GM19397 (cell line): ENCODE data around the gene LCN15.
"Not testable (repeated sequence)": the region's sequence is repeated elsewhere in the genome, so short reads cannot be mapped to it uniquely, and the experiment has no call there.

Experiments
- ATAC-seq: cut with Tn5 transposase; IDR thresholded peaks from one replicate; pipeline ENCODE4 v1.9.1; 2021; ENCODE audit warnings: mild to moderate bottlenecking, moderate library complexity; ENCODE audit not compliant: unreplicated experiment

Gene LCN15, protein sequence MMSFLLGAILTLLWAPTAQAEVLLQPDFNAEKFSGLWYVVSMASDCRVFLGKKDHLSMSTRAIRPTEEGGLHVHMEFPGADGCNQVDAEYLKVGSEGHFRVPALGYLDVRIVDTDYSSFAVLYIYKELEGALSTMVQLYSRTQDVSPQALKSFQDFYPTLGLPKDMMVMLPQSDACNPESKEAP

GRCh38 chr9:136764301-136764891, at the start of gene LCN15:
Gene LCN15 (minus strand): TSS chr9:136764518. CDS start chr9:136764488, 30 bp downstream.
- ATAC-seq, result no peak

- ATAC-seq, result no peak
Measured at GRCh38 chr9:136808806-136809158, 44.5 kb upstream of the LCN15 start.

DNA sequence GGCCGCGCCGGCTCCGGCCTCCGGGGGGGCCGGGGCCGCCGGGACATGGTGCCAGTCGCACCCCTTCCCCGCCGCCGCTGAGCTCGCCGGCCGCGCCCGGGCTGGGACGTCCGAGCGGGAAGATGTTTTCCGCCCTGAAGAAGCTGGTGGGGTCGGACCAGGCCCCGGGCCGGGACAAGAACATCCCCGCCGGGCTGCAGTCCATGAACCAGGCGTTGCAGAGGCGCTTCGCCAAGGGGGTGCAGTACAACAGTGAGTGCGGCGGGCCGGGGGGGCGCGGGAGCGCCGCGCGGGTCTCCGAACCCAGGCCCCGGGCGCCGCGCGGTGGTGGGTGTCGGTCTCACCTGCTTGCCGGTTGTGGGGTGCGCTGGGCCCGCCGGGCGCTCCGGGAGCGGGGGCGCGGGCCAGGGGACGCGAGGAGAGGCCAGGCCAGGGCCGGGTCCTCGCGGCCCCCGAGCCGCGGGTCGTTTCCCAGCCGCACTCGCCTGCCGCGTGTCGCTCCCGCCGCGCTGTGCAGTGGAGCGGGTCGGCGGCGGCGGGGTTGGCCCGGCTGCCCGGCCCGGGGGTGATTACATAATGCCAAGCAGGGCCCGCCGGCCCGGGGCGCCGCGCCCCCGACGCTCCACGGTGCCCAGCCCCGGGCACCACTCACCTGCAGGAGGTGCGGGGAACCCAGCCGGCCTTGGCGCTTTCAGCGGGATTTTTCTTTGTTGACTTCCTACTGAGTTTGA, 43.9 kb upstream of the LCN15 start:
- ATAC-seq, result peak; percentile 34

DNA sequence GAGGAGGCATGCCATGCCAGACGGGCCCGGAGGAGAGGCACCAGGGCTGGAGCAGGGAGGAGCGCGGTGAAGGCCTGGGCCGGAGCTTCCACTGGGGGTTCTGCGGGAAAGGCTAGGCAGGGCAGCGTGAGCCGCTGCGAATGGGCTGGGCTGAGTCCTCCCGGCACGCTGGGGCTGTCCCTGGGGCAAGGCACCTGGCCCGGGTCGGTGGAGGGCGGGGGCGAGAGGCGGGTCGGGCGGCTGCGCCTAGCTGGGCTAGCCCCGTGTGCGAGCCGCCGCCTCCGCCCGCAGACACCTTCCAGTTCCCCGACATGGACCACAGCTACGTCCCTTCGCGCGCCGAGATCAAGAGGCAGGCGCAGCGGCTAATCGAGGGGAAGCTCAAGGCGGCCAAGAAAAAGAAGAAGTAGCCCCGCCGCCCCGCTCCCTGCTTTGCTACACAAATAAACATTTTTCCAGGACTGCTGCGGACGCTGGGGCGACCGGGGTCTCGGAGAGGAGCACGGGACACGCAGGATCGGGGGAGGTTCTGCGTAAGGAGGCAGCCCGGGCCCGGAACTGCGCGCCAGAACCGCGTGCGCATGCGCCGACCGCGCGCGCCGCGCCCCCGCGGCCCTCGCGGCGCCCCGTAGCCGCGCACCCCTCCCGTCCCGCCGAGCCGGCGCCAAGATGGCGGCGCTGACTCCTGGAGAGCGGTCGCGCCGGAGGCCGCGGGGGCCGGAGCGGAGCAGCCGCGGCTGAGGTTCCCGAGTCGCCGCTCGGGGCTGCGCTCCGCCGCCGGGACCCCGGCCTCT, 43.2 kb upstream of the LCN15 start, which contains the start of gene RABL6:
Gene RABL6, plus strand, starts transcription at position 668 of the 794 bp plus-strand sequence. CDS start 249 bp downstream, outside the sequence.
- ATAC-seq, result peak; percentile 82

DNA sequence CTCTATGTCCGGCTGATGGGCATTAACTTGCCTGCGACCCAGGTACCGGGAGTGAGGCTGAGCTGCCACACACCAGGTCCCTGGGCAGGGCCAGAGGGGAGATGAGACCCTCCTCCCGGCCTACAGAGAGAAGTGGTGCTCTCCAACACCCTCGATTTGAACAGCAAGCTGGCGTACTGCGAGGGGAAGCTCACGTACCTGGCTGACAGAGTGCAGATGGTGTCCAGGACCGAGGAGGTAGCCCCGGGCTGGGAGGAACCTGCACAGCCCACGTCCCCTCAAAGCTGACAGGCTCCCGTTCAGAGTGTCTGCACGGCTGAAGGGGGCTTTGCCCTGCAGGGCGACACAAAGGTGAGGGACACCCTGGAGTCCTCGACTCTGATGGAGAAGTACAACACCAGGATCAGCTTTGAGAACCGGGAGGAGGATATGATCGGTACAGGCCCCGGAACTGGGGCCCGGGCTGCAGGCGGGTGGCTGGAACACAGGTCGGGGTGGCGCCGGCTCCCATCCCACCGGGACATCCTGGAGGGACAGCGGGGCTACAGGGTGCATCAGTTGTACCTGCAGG, 42.4 kb upstream of the LCN15 start:
- no peak for ATAC-seq

DNA sequence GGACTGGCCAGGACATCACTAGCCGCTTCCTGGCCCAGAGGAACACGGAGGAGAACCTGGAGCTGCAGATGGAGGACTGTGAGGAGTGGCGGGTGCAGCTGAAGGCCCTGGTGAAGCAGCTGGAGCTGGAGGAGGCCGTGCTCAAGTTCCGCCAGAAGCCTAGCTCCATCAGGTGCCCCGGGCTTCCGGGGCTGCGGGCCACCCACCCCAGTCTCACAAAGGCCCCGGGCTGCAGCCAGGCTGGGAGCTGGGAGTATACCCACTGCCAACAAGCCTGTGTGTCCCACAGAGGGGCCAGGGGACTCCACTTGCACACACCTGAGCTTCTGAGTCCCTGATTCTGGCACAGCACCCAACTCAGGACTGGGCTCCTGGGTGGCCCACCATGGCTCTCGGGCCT, 41.7 kb upstream of the LCN15 start:
- ATAC-seq, result no peak

GRCh38 chr9:136805207-136805740, 41.0 kb upstream of the LCN15 start:
- ATAC-seq, result no peak

- ATAC-seq, result no peak
Measured at GRCh38 chr9:136804509-136805206, 40.3 kb upstream of the LCN15 start.

DNA sequence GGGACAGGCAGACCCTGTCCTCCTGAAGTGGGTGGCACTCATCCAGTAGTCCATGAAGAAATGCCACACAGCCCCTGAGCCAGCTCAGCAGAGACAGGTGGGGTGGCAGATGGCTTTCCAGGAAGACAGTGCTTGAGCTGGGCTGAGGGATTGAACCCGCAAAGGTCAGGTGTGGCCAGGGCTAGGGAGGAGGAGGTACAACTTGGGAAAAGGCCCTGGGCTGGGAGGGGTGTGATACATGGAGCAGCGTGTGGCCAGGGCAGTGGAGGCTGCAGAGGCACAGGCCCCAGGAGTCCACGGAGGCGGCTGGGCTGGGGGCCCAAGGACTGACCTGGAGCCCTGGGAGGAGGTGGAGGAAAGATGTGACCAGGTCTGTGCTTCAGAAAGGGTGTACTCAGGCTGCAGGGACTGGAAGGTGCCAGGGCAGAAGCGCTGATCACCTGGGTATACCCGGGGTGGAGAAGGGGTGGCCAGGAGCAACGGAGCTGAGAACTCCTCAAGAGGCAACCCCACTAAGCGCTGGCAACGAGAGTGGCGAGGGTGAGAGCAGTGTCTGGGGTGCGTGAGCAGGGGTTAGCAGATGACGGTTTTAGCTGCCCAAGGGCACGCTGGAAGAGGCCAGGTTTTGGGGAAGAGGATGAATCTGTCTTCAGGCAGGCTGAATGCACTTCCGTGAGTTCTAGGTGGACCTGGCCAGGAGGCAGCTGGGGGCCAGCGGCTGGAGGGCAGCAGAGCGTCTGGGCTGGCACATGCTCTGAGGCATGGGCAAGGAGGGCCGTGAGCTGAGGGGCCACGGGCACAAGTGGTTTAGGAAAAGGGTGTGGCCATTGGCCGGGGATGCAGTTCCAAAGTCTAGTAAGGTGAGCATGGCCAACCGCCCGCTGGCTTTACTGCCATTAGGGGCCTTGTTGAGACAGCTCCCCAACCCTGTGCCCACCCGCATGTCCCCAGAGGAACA, 39.5 kb upstream of the LCN15 start:
- no peak for ATAC-seq

- ATAC-seq, result not testable (repeated sequence)
Measured at GRCh38 chr9:136803009-136803550, 38.8 kb upstream of the LCN15 start.

GRCh38 chr9:136802321-136802720, 38.0 kb upstream of the LCN15 start:
- no peak for ATAC-seq

DNA sequence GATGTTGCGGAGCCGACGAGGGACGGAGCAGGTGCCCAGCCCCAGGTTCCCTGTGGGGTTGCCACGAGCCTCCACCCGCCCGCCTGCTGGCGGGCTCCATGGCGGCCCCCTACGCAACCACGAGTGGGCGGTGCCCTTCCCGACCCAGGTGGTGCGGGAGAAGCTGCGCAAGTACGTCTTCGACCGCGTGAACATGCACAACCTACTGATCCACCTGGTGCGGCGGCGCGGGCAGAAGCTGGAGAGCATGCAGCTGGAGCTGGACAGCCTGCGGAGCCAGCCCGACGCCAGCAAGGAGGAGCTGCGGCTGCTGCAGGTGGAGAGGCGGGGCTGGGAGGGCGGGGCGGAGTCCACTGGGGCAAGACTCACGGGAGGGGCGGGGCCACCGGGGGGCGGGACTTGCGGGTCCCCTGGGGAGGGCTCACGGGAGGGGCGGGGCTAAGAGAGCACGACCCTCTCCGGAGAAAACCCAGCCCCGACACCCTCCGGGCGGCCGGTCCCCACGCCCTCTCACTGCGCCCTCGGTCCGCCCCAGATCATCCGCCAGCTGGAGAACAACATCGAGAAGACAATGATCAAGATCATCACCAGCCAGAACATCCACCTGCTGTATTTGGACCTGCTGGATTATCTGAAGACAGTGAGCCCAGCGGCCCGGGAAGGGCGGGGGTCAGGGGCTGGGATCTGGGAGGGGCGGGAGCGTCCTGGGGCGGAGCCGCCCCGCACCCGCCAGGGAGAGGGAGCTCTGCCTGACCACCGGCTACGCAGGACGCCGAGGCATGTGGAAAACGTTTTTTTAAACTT, 35.7 kb upstream of the LCN15 start:
- no peak for ATAC-seq

DNA sequence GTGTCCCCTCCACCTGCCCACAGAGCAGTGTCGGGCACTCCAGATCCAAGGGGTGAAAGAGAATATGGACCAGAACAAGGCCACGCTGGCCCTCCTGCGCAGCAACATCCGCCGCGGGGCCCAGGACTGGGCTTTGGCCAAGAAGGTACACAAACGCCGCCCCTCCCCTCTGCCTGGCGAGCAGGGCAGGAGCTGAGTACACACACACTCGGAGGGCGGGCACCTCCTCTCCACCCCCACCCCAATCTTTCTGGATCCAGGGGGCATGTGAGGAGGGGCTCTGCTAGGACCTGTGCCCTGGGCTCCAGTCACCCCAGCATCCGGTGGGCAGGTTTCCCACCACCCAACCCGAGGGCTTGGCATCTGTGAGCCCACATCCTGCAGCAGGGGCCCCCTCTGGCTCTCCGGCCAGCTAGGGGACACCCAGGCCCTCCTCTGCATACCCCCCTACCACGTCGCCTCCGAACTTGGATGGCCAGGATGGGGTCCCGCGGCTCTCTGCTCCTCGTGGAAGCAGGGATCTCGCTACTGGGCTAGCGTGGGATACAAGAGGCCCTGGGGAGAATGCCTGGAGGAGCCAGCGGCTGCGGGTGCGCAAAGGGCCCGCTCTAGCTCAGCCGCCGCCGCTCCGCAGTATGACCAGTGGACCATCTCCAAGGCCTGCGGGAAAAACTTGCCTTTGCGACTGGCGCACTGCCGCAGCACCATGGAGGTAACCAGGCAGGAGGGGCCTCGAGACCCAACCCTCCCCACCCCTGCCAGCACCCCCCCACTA, 34.9 kb upstream of the LCN15 start:
- no peak for ATAC-seq

GRCh38 chr9:136798708-136799078, 34.4 kb upstream of the LCN15 start:
- no peak for ATAC-seq

DNA sequence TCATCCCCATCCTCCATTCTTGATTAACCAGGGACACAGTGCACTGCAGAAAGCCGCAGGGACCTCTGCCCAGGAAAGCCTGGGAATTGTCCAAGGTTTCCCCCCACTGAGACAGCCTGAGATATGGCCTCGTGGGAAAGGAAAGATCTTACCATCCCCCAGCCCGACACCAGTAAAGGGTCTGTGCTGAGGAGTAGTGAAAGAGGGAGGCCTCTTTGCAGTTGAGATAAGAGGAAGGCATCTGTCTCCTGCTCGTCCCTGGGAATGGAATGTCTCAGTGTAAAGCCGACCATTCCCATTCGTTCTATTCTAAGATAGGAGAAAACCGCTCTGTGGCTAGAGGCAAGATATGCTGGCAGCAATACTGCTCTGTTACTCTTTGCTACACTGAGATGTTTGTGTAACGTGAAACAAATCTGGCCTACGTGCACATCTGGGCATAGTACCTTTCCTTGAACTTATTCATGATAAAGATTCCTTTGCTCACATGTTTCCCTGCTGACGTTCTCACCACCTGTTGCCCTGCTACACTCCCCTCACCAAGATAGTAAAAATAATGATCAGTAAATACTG, 32.5 kb upstream of the LCN15 start:
- not testable (repeated sequence) for ATAC-seq

GRCh38 chr9:136796238-136796774, 32.0 kb upstream of the LCN15 start, which contains the start of gene CCDC183:
Gene CCDC183 (plus strand): TSS chr9:136796338. CDS start chr9:136796398, 60 bp downstream.
- no peak for ATAC-seq

- ATAC-seq, result no peak
Measured at GRCh38 chr9:136795000-136795348, 30.7 kb upstream of the LCN15 start.
